ENCODE results near the gene PIR. TPM values are rescaled to one million over a fixed set of nuclear protein-coding genes. Genes with fewer than 3 reads are reported as not detected.
A peak's percentile ranks its signal among the peaks of the same experiment; 100 is the strongest.

The PIR gene
- total and polyA plus RNA-seq, 2 experiments from 2014 or later = 14.3 to 18.6 TPM

- DNase-seq (ENCODE audit: low spot score) = no peak
- H3K27me3 ChIP-seq = no peaks in the 10 kb centered on the region
- H3K4me1 ChIP-seq (ENCODE audit: insufficient read depth) = peaks cover 5% of the 10 kb centered on the region
- H4K20me1 ChIP-seq (ENCODE audit: insufficient read depth, poor library complexity, severe bottlenecking) = no peaks in the 10 kb centered on the region
- H3K9me2 ChIP-seq (replicated peaks; ENCODE audit: insufficient read depth) = no peaks in the 10 kb centered on the region
- no peak overlapping the region for H3K27ac ChIP-seq
- H3K79me2 ChIP-seq = no peaks in the 10 kb centered on the region
- H3K9me3 ChIP-seq (ENCODE audit: low read depth) = no peaks in the 10 kb centered on the region
- no peak overlapping the region for H3K4me3 ChIP-seq
- H3K36me3 ChIP-seq (replicated peaks; ENCODE audit: insufficient read depth, low read depth) = no peaks in the 10 kb centered on the region
- H2AFZ ChIP-seq = no peak overlapping the region
- H3K4me2 ChIP-seq = no peak overlapping the region
- TF ChIP-seq EZH2 (IDR thresholded peaks at IDR 0.05; ENCODE audit: borderline replicate concordance) (no peak), EZH2phosphoT487 (IDR thresholded peaks at IDR 0.05; ENCODE audit: low read depth, severe bottlenecking, unreplicated experiment) (no peak), CTCF (IDR thresholded peaks at IDR 0.05; ENCODE audit: poor library complexity) (no peak)
These were observed 149.0 kb downstream of the PIR start for GRCh38 chrX:15344106-15344505.

DNA sequence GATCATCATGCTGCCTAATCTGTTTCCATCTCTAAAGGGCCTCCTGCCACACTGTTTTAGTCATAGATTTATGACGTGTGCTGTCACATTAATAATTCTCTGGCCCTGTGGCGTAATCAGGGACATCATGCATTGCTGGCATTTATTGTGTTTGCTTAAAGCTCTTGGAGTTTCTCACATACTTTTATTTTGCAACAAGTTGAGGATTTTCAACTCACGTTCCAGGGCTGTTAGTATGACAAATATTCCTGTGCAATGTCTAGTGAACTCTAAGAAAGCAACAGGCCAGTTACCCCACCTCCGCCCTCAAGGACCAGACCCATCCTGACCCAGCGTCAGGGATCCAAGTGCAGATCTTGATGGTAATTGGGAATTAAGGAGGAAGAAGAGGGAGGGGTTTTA lies 150.1 kb downstream of the PIR start:
- Histone ChIP-seq H3K79me2 (no peaks in the 10 kb centered on the region), H3K4me1 (ENCODE audit: insufficient read depth) (peaks cover 5% of the 10 kb centered on the region), H3K27ac (peak overlapping the region; percentile 42), H3K36me3 (replicated peaks; ENCODE audit: insufficient read depth, low read depth) (no peaks in the 10 kb centered on the region), H3K4me2 (no peak overlapping the region), H3K9me2 (replicated peaks; ENCODE audit: insufficient read depth) (no peaks in the 10 kb centered on the region), H3K4me3 (no peak overlapping the region), H3K9me3 (ENCODE audit: low read depth) (no peaks in the 10 kb centered on the region), H3K27me3 (no peaks in the 10 kb centered on the region), H4K20me1 (ENCODE audit: insufficient read depth, poor library complexity, severe bottlenecking) (no peaks in the 10 kb centered on the region), H2AFZ (no peak overlapping the region)
- whole genome bisulfite sequencing (ENCODE audit: low lambda C conversion rate, missing lambda C conversion rate) = 48% methylated on average over 5 of the region's 5 CpGs
- peak; percentile 73 for DNase-seq (ENCODE audit: low spot score)
- TF ChIP-seq CTCF (IDR thresholded peaks at IDR 0.05; ENCODE audit: poor library complexity) = no peak
- no peak for TF ChIP-seq EZH2 (IDR thresholded peaks at IDR 0.05; ENCODE audit: borderline replicate concordance)
- no peak for TF ChIP-seq EZH2phosphoT487 (IDR thresholded peaks at IDR 0.05; ENCODE audit: low read depth, severe bottlenecking, unreplicated experiment)

DNA sequence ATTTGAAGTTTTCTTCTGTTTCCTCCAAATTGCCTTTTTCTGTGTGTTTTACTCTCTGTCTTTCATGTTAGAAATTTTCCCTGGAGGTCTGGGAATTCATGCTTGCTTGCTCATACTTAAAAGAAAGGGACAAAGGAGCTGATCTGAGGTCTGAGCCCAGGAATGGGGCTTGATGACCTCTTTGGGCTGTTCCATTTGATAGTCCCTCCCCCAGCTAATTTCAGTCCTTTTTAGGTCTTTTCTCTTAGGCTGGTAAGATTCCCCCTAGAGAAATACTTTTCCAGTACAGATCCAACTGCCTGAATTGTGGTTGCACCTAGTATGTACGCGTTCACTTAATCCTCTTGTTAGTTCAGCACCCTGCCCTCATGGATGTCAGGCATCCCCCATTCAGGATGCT lies 152.3 kb downstream of the PIR start:
- no peaks in the 10 kb centered on the region for H3K27me3 ChIP-seq
- H3K4me3 ChIP-seq = no peak overlapping the region
- H3K79me2 ChIP-seq = no peaks in the 10 kb centered on the region
- H2AFZ ChIP-seq = no peak overlapping the region
- no peaks in the 10 kb centered on the region for H3K36me3 ChIP-seq (replicated peaks; ENCODE audit: insufficient read depth, low read depth)
- no peaks in the 10 kb centered on the region for H3K9me3 ChIP-seq (ENCODE audit: low read depth)
- no peak overlapping the region for H3K27ac ChIP-seq
- H3K4me1 ChIP-seq (ENCODE audit: insufficient read depth) = peaks cover 5% of the 10 kb centered on the region
- no peaks in the 10 kb centered on the region for H3K9me2 ChIP-seq (replicated peaks; ENCODE audit: insufficient read depth)
- H3K4me2 ChIP-seq = no peak overlapping the region
- DNase-seq (ENCODE audit: low spot score) = no peak
- no peaks in the 10 kb centered on the region for H4K20me1 ChIP-seq (ENCODE audit: insufficient read depth, poor library complexity, severe bottlenecking)
- TF ChIP-seq CTCF (IDR thresholded peaks at IDR 0.05; ENCODE audit: poor library complexity) (no peak), EZH2phosphoT487 (IDR thresholded peaks at IDR 0.05; ENCODE audit: low read depth, severe bottlenecking, unreplicated experiment) (no peak)
- 83% methylated on average over 2 of the region's 2 CpGs for WGBS (ENCODE audit: low lambda C conversion rate, missing lambda C conversion rate)

DNA sequence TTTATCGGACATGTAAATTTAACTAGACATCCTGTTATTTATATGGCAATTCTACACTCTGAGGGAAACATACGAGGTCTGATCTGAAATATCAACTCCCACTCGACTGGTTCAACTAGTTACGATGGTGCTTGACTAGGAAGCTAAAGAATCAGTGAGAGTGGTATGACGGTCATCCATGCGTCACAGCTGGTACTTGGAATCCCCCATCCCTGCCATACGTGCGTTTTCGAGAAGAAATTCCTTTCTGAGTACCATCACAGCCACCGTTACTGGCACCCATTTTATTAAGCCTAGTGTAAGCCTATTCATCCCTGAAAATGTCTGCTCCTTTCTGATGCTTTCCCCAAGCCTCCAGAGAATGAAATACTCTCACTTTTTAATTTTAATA lies 157.1 kb downstream of the PIR start:
- Histone ChIP-seq H3K4me2 (peak overlapping the region; percentile 72), H3K27ac (peak overlapping the region; percentile 88), H3K36me3 (replicated peaks; ENCODE audit: insufficient read depth, low read depth) (no peaks in the 10 kb centered on the region), H3K79me2 (peaks cover 7% of the 10 kb centered on the region), H3K9me2 (replicated peaks; ENCODE audit: insufficient read depth) (no peaks in the 10 kb centered on the region), H3K9me3 (ENCODE audit: low read depth) (no peaks in the 10 kb centered on the region), H3K4me1 (ENCODE audit: insufficient read depth) (no peaks in the 10 kb centered on the region), H3K4me3 (peak overlapping the region; percentile 27), H4K20me1 (ENCODE audit: insufficient read depth, poor library complexity, severe bottlenecking) (no peaks in the 10 kb centered on the region), H2AFZ (peak overlapping the region; percentile 14), H3K27me3 (no peaks in the 10 kb centered on the region)
- TF ChIP-seq EZH2phosphoT487 (IDR thresholded peaks at IDR 0.05; ENCODE audit: low read depth, severe bottlenecking, unreplicated experiment) (no peak), EZH2 (IDR thresholded peaks at IDR 0.05; ENCODE audit: borderline replicate concordance) (no peak), CTCF (IDR thresholded peaks at IDR 0.05; ENCODE audit: poor library complexity) (no peak)
- 52% methylated on average over 10 of the region's 10 CpGs for WGBS (ENCODE audit: low lambda C conversion rate, missing lambda C conversion rate)
- DNase-seq (ENCODE audit: low spot score) = peak; percentile 54

All from hepatocyte (in vitro differentiated cells).